ENCODE measurements around the gene CAB39. TPM values are rescaled to one million over a fixed set of nuclear protein-coding genes. Genes with fewer than 3 reads are reported as not detected.

CAB39 gene
- 89.6 TPM for total RNA-seq

DNA sequence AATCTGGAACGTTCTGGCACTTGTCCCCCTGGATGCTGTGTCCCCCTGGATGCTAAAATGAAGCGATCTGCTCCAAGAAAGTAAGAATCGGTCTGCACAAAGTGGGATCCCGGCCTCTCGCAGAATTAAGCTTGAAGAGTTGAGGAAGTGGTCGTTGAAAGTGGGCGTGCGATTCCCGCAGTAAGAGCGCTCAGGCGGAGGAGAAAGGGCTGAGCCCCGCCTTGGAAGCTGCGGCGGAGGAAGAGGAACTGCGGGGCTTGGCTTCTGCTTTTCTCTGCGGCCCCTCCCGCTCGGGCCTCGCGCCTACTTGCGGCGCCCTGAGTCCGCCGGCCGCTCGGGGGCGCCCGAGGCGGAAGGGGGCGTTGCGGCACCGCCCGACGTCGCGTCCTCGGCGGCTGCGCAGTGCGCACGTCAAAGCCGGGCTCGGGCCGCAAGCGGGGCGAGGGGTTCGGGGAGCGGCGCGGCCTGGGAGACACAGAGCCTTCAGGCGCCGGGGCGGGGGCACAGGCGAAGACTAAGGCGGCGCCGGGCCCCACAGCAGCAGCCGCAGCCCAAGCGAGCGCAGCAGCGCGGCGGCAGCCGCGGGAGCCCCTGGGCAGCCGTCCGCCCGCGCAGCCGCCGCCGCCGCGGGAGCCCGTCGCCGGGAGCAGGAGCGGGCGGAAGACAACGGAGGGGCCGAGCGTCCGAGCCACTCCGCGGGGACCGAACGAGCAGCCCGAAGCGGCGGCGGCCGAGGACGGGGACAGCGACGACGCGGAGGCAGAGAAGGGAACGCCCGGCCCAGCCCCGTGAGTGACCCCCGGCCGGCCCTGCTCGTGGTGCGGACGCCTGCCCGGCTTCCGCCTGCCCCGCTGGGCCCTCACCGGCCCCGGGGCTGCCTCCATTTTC lies at the start of gene CAB39:
CAB39 (plus strand) TSS at position 400 of the 888 bp plus-strand sequence. CDS start 47,160 bp downstream, outside the sequence.

DNA sequence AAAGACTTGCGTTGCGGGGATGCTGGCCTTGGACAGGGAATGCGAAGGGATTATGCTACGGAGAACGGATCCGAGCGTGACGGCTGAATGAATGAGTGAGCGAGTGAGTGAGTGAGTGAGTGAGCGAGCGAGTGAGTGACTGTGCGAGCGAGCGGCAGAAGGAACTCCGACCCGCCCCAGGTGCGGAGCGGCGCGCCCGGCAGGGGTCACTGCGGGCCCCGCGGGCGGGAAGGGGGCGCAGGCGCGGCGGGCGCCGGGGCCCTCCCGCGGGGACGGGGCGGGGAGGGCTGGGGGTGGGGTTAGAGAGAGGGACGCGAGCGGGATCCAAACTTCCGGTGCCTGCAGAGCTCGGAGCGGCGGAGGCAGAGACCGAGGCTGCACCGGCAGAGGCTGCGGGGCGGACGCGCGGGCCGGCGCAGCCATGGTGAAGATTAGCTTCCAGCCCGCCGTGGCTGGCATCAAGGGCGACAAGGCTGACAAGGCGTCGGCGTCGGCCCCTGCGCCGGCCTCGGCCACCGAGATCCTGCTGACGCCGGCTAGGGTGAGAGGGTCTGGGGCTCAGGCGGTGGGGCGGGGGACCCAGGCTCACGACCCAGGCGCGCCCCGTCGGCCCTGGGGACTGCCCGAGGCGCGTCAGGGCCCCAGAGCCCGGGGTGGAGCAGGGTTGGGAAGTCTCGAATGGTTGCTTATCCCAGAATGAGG lies 152.1 kb downstream of the CAB39 start, which contains the start of gene ITM2C:
ITM2C (plus strand) TSS at position 338 of the 702 bp plus-strand sequence; CDS start at position 422, 84 bp downstream.

Other genes with a start within 250 kb of the CAB39 start
- gene ITM2C, start 152.1 kb downstream of the CAB39 start, total RNA-seq: 162 TPM
- gene GPR55, start 212.4 kb downstream of the CAB39 start, total RNA-seq: not detected